ENCODE results near the gene IP6K2. TPM values are rescaled to one million over a fixed set of nuclear protein-coding genes. Genes with fewer than 3 reads are reported as not detected.
"Not testable (repeated sequence)": the region's sequence is repeated elsewhere in the genome, so short reads cannot be mapped to it uniquely, and the experiment has no call there.

The IP6K2 gene
- total and polyA plus RNA-seq, 8 donors, result 58.6 to 231 (median 210) TPM

DNA sequence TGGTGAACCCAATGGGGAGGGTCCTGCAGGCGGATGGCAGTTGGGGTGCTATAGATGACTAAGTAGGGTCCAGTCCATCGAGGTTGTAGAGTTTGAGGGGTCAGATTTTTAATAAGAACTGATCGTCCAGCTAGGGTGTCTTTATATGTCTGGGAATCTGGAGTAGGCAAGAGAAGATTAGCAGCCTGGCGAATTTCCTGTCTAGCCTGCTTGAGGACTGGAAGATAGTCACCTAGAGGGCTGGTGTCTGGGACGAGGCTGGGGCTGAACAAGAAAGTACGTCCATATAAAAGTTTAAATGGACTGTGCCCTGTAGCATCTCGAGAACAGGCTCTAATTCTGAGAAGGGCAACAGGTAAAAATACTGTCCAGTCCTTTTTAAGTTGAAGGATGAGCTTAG lies 6.7 kb upstream of the IP6K2 start:
- intact Hi-C loops (cut with DNase I), result no loop called here
- H3K27ac ChIP-seq, result no peak overlapping the region
- no peaks in the 10 kb centered on the region for H3K9me3 ChIP-seq
- H3K27me3 ChIP-seq, result no peaks in the 10 kb centered on the region
- no peak for DNase-seq
- H3K4me1 ChIP-seq, result no peaks in the 10 kb centered on the region
- H3K4me3 ChIP-seq, result no peak overlapping the region
- ATAC-seq, result no peak
- TF ChIP-seq, protein P1, sequence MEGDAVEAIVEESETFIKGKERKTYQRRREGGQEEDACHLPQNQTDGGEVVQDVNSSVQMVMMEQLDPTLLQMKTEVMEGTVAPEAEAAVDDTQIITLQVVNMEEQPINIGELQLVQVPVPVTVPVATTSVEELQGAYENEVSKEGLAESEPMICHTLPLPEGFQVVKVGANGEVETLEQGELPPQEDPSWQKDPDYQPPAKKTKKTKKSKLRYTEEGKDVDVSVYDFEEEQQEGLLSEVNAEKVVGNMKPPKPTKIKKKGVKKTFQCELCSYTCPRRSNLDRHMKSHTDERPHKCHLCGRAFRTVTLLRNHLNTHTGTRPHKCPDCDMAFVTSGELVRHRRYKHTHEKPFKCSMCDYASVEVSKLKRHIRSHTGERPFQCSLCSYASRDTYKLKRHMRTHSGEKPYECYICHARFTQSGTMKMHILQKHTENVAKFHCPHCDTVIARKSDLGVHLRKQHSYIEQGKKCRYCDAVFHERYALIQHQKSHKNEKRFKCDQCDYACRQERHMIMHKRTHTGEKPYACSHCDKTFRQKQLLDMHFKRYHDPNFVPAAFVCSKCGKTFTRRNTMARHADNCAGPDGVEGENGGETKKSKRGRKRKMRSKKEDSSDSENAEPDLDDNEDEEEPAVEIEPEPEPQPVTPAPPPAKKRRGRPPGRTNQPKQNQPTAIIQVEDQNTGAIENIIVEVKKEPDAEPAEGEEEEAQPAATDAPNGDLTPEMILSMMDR (IDR thresholded peaks at IDR 0.05), result no peak
- H3K36me3 ChIP-seq, result no peaks in the 10 kb centered on the region

DNA sequence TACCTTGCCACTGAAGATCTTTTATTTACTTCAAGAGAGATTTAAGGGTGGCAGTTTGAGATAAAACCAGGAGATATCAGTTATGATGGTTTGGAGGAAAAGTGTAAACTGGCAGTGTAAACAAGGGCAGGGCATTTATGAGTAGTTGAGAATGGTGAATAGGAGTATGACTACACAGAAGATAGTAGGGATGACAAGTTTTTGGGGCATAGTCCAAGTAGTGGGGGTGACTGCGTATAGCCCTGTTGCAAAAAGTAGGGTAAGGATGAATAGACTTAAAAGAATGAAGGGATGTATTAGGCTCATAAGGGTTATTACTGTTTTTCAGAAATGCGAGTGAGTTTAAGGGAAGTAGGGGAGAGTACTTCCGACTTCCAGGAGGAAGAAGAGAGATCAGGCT lies 6.3 kb upstream of the IP6K2 start:
- H3K4me3 ChIP-seq; H3K4me1 ChIP-seq; H3K36me3 ChIP-seq; DNase-seq; H3K27me3 ChIP-seq; intact Hi-C loops (cut with DNase I); ATAC-seq; H3K9me3 ChIP-seq; H3K27ac ChIP-seq: not testable (repeated sequence)

DNA sequence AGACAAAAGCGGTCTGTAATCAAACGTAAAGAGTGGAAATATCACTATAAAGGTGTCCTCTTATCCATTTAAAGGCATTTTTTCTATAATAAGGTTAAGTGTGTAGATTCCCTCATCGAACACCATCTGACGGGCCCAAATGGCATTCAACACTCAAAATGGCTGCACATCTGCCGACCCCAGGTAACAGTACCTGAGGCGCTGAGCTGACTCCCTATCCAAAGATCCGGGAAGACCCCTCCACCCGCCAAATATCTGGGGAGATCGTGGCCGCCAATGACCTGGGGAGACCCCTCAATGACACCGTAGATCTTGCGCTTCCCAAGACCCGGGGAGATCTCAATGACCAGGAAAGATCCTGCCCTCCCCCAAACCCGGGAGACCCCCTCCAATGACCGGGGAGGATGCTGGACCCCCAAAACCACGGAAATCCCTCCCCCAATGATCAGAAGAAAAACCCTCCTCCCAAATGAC lies 476 bp downstream of the IP6K2 start:
- Histone ChIP-seq H3K27me3 (no peaks in the 10 kb centered on the region), H3K9me3 (no peaks in the 10 kb centered on the region), H3K36me3 (peaks cover 0 to 27% of the 10 kb centered on the region in 2 donors), H3K4me3 (peak overlapping the region; percentile 65 to 78), H3K4me1 (peaks cover 10 to 52% of the 10 kb centered on the region in 2 donors), H3K27ac (peak overlapping the region; percentile 77 to 84)
- intact Hi-C loops (cut with DNase I), result no loop called here
- TF ChIP-seq, protein P1 (IDR thresholded peaks at IDR 0.05), result no peak
- ATAC-seq (peak; percentile 22), DNase-seq (peak in 3 of 4 donors; percentile 35 to 46 (median 39))

DNA sequence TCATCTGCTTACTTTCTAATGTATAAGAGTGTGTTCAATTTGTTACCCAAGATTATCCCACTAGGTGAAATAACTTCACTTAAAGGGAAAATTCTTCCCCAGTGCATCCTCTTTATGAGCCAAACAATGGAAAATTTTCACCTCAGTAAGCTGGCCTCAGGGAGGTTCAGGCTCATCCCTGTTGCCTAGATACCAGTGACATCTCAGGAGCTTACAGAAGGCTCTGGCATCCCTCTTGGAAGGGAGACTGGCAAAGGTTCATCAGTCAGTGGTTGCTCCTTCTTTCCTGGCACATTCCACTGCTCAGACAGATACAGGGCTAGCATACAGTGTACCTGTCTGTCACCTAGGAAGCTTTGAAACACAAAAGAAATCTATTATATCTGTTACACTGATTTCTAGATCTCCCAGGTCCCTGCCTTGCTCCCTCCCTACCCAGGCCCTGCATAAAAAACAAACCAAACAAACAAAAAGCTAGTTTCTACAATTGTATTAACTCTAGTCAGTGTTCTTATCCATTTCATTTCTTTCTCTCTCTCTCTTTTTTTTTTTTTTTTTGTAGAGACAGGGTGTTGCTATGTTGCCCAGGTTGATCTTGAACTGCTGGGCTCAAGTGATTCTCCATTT lies 1.7 kb downstream of the IP6K2 start:
- Histone ChIP-seq H3K27me3 (no peaks in the 10 kb centered on the region), H3K36me3 (peaks cover 0 to 38% of the 10 kb centered on the region in 2 donors), H3K9me3 (no peaks in the 10 kb centered on the region), H3K4me3 (peak overlapping the region; percentile 65 to 78), H3K4me1 (peaks cover 10 to 55% of the 10 kb centered on the region in 2 donors), H3K27ac (no peak overlapping the region)
- intact Hi-C loops (cut with DNase I), result no loop called here
- ATAC-seq (no peak), DNase-seq (no peak)
- TF ChIP-seq, protein P1 (IDR thresholded peaks at IDR 0.05), result no peak

DNA sequence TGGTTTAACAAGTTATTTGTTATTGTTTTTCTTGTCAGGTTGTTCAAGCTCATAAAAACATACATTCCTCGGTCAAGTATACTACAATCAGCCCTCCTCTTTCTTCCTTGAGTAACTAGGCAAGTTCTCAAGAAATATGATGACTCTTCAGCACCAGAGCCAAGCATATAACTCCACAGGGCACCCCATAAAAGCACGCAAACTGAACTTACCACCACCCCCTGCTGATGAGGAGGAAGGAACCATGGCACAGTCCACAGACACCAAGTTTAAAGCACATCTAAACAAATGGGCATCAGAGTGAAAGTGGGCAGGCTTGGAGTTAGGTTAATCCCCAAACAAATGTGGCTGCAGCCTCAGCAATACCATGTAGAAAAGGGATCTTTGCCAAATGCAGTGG lies 5.3 kb downstream of the IP6K2 start:
- ATAC-seq (peak; percentile 27), DNase-seq (no peak)
- Histone ChIP-seq H3K9me3 (no peaks in the 10 kb centered on the region), H3K27me3 (no peaks in the 10 kb centered on the region), H3K27ac (no peak overlapping the region), H3K4me1 (peaks cover 24 to 65% of the 10 kb centered on the region in 2 donors), H3K4me3 (no peak overlapping the region), H3K36me3 (peaks cover 0 to 54% of the 10 kb centered on the region in 2 donors)
- intact Hi-C loops (cut with DNase I), result no loop called here
- TF ChIP-seq, protein P1 (IDR thresholded peaks at IDR 0.05), result no peak
